ENCODE results near the gene METTL15. TPM values are rescaled to one million over a fixed set of nuclear protein-coding genes. Genes with fewer than 3 reads are reported as not detected.

The METTL15 gene
- total RNA-seq, 1 experiment from 2014 or later = 9.1 TPM

- no peaks in the 10 kb centered on the region for H3K79me1 ChIP-seq (ENCODE audit: insufficient read depth, low read depth, low read length, poor library complexity, severe bottlenecking)
- H3K56ac ChIP-seq (ENCODE audit: insufficient read length, low read depth, low read length) = no peak overlapping the region
- no peak overlapping the region for H2BK12ac ChIP-seq (ENCODE audit: insufficient read length, low read depth, low read length)
- no peak overlapping the region for H3K27ac ChIP-seq (ENCODE audit: insufficient read length, low read depth, low read length)
- H4K91ac ChIP-seq (ENCODE audit: insufficient read length, low read depth, low read length) = no peak overlapping the region
- H3T11ph ChIP-seq (ENCODE audit: low read length) = no peak overlapping the region
- no peak overlapping the region for H2AFZ ChIP-seq (ENCODE audit: low read length)
- no peaks in the 10 kb centered on the region for H3K4me1 Mint-ChIP-seq
- no peak overlapping the region for H2AK5ac ChIP-seq (ENCODE audit: insufficient read length, low read length)
- H3K14ac ChIP-seq (ENCODE audit: insufficient read depth, low read length) = no peak overlapping the region
- H3K36me3 Mint-ChIP-seq (ENCODE audit: insufficient read depth in 1 of 3, low read depth in 3 of 3) = peaks cover 12 to 26% (median 23%) of the 10 kb centered on the region in 3 experiments
- no peak overlapping the region for H3K9ac ChIP-seq (ENCODE audit: extremely low read depth, insufficient read length, low read length)
- H3K9me3 ChIP-seq (ENCODE audit: control insufficient read depth, low read depth, low read length) = no peaks in the 10 kb centered on the region
- H3K4me1 ChIP-seq (ENCODE audit: insufficient read depth, low read length) = no peaks in the 10 kb centered on the region
- H4K8ac ChIP-seq (replicated peaks; ENCODE audit: insufficient read length, low read depth, low read length) = no peak overlapping the region
- no peak overlapping the region for H3K27ac Mint-ChIP-seq
- no peak for DNase-seq
- H3K79me2 ChIP-seq (ENCODE audit: insufficient read depth, low read length) = no peaks in the 10 kb centered on the region
- peaks cover 19 to 24% of the 10 kb centered on the region in 2 experiments for H3K9me3 Mint-ChIP-seq
- TF ChIP-seq, protein P1, sequence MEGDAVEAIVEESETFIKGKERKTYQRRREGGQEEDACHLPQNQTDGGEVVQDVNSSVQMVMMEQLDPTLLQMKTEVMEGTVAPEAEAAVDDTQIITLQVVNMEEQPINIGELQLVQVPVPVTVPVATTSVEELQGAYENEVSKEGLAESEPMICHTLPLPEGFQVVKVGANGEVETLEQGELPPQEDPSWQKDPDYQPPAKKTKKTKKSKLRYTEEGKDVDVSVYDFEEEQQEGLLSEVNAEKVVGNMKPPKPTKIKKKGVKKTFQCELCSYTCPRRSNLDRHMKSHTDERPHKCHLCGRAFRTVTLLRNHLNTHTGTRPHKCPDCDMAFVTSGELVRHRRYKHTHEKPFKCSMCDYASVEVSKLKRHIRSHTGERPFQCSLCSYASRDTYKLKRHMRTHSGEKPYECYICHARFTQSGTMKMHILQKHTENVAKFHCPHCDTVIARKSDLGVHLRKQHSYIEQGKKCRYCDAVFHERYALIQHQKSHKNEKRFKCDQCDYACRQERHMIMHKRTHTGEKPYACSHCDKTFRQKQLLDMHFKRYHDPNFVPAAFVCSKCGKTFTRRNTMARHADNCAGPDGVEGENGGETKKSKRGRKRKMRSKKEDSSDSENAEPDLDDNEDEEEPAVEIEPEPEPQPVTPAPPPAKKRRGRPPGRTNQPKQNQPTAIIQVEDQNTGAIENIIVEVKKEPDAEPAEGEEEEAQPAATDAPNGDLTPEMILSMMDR (conservative IDR thresholded peaks at IDR 0.05) = no peak
- H2BK15ac ChIP-seq (ENCODE audit: low read depth, low read length) = no peak overlapping the region
- no peak overlapping the region for H2BK120ac ChIP-seq (ENCODE audit: low read depth, low read length, poor library complexity, severe bottlenecking)
- H3K23me2 ChIP-seq (ENCODE audit: insufficient read length, low read depth, low read length, poor library complexity, severe bottlenecking) = no peaks in the 10 kb centered on the region
- no peaks in the 10 kb centered on the region for H3K27me3 Mint-ChIP-seq (ENCODE audit: low read depth)
- H3K4me3 Mint-ChIP-seq = no peak overlapping the region
- H3K23ac ChIP-seq (ENCODE audit: insufficient read length, low read depth, low read length) = no peak overlapping the region
- no peak overlapping the region for H3K18ac ChIP-seq (ENCODE audit: insufficient read length, low read depth, low read length)
- no peaks in the 10 kb centered on the region for H4K20me1 ChIP-seq (ENCODE audit: control insufficient read depth, insufficient read depth, insufficient read length)
- no peaks in the 10 kb centered on the region for H3K27me3 ChIP-seq (ENCODE audit: insufficient read depth, low read length)
- no peak overlapping the region for H2BK5ac ChIP-seq (ENCODE audit: insufficient read length, low read length)
- no peak overlapping the region for H4K5ac ChIP-seq (ENCODE audit: insufficient read length, low read depth, low read length)
- H2BK20ac ChIP-seq (ENCODE audit: low read depth, low read length, poor library complexity, severe bottlenecking) = no peak overlapping the region
- H3K4ac ChIP-seq (ENCODE audit: low read depth, low read length) = no peak overlapping the region
- no peak overlapping the region for H3K4me2 ChIP-seq (ENCODE audit: insufficient read depth, insufficient read length, low read length)
Observed at GRCh38 chr11:28241760-28242159, 133.6 kb downstream of the METTL15 start.
